ENCODE results near the gene NAGLU.
"Not testable (repeated sequence)": the region's sequence is repeated elsewhere in the genome, so short reads cannot be mapped to it uniquely, and the experiment has no call there.

Gene NAGLU

GRCh38 chr17:42529061-42529460, 7.0 kb upstream of the NAGLU start:
- Mint-ChIP-seq H3K4me1 (ENCODE audit: low read depth) (peaks cover 27% of the 10 kb centered on the region), H3K36me3 (ENCODE audit: low read depth) (no peaks in the 10 kb centered on the region), H3K9me3 (no peaks in the 10 kb centered on the region), H3K27me3 (ENCODE audit: low read depth) (peaks cover 6% of the 10 kb centered on the region), H3K27ac (no peak overlapping the region), H3K4me3 (no peak overlapping the region)
- no peak for DNase-seq (ENCODE audit: low spot score)

GRCh38 chr17:42530952-42531454, 5.0 kb upstream of the NAGLU start:
- H3K4me1 Mint-ChIP-seq (ENCODE audit: low read depth): peaks cover 33% of the 10 kb centered on the region
- no peak overlapping the region for H3K27ac Mint-ChIP-seq
- H3K4me3 Mint-ChIP-seq: peak overlapping the region; percentile 9
- H3K27me3 Mint-ChIP-seq (ENCODE audit: low read depth): peaks cover 6% of the 10 kb centered on the region
- no peaks in the 10 kb centered on the region for H3K9me3 Mint-ChIP-seq
- H3K36me3 Mint-ChIP-seq (ENCODE audit: low read depth): no peaks in the 10 kb centered on the region
- no peak for DNase-seq (ENCODE audit: low spot score)

- Mint-ChIP-seq H3K4me3 (peak overlapping the region; percentile 80), H3K9me3 (no peaks in the 10 kb centered on the region), H3K4me1 (ENCODE audit: low read depth) (peaks cover 33% of the 10 kb centered on the region), H3K27ac (peak overlapping the region; percentile 45), H3K36me3 (ENCODE audit: low read depth) (no peaks in the 10 kb centered on the region), H3K27me3 (ENCODE audit: low read depth) (peaks cover 6% of the 10 kb centered on the region)
- peak; percentile 59 for DNase-seq (ENCODE audit: low spot score)
Measured at GRCh38 chr17:42531455-42532354, 4.3 kb upstream of the NAGLU start.

GRCh38 chr17:42535155-42536047, 640 bp upstream of the NAGLU start:
- Mint-ChIP-seq H3K4me1 (ENCODE audit: low read depth) (peaks cover 26% of the 10 kb centered on the region), H3K27ac (peak overlapping the region; percentile 87), H3K4me3 (peak overlapping the region; percentile 75), H3K9me3 (no peaks in the 10 kb centered on the region), H3K27me3 (ENCODE audit: low read depth) (peaks cover 6% of the 10 kb centered on the region), H3K36me3 (ENCODE audit: low read depth) (peaks cover 9% of the 10 kb centered on the region)
- DNase-seq (ENCODE audit: low spot score): no peak

GRCh38 chr17:42536372-42537155, 523 bp downstream of the NAGLU start:
- Mint-ChIP-seq H3K36me3 (ENCODE audit: low read depth) (peaks cover 12% of the 10 kb centered on the region), H3K4me1 (ENCODE audit: low read depth) (peaks cover 31% of the 10 kb centered on the region), H3K27me3 (ENCODE audit: low read depth) (peaks cover 6% of the 10 kb centered on the region), H3K4me3 (peak overlapping the region; percentile 86), H3K9me3 (no peaks in the 10 kb centered on the region), H3K27ac (peak overlapping the region; percentile 78)
- DNase-seq (ENCODE audit: low spot score): peak; percentile 81

- Mint-ChIP-seq H3K4me1 (ENCODE audit: low read depth) (peaks cover 28% of the 10 kb centered on the region), H3K9me3 (no peaks in the 10 kb centered on the region), H3K36me3 (ENCODE audit: low read depth) (peaks cover 13% of the 10 kb centered on the region), H3K27me3 (ENCODE audit: low read depth) (peaks cover 6% of the 10 kb centered on the region), H3K27ac (peak overlapping the region; percentile 78), H3K4me3 (peak overlapping the region; percentile 86)
- no peak for DNase-seq (ENCODE audit: low spot score)
Measured at GRCh38 chr17:42537156-42537805, 1.2 kb downstream of the NAGLU start.

- Mint-ChIP-seq H3K9me3 (no peaks in the 10 kb centered on the region), H3K4me1 (ENCODE audit: low read depth) (peaks cover 28% of the 10 kb centered on the region), H3K36me3 (ENCODE audit: low read depth) (peaks cover 13% of the 10 kb centered on the region), H3K27me3 (ENCODE audit: low read depth) (peaks cover 6% of the 10 kb centered on the region), H3K4me3 (peak overlapping the region; percentile 81), H3K27ac (peak overlapping the region; percentile 75)
- no peak for DNase-seq (ENCODE audit: low spot score)
Measured at GRCh38 chr17:42537826-42538451, 1.9 kb downstream of the NAGLU start.

GRCh38 chr17:42538482-42538881, 2.4 kb downstream of the NAGLU start:
- Mint-ChIP-seq H3K9me3 (no peaks in the 10 kb centered on the region), H3K4me3 (no peak overlapping the region), H3K36me3 (ENCODE audit: low read depth) (peaks cover 13% of the 10 kb centered on the region), H3K27me3 (ENCODE audit: low read depth) (peaks cover 3% of the 10 kb centered on the region), H3K4me1 (ENCODE audit: low read depth) (peaks cover 26% of the 10 kb centered on the region), H3K27ac (no peak overlapping the region)
- DNase-seq (ENCODE audit: low spot score): no peak

- Mint-ChIP-seq H3K4me1 (ENCODE audit: low read depth) (peaks cover 23% of the 10 kb centered on the region), H3K36me3 (ENCODE audit: low read depth) (peaks cover 16% of the 10 kb centered on the region)
- H3K27ac Mint-ChIP-seq; H3K27me3 Mint-ChIP-seq (ENCODE audit: low read depth); H3K9me3 Mint-ChIP-seq; DNase-seq (ENCODE audit: low spot score); H3K4me3 Mint-ChIP-seq: not testable (repeated sequence)
Measured at GRCh38 chr17:42540558-42540957, 4.5 kb downstream of the NAGLU start.

GRCh38 chr17:42541041-42541833, 5.2 kb downstream of the NAGLU start:
- Mint-ChIP-seq H3K9me3 (no peaks in the 10 kb centered on the region), H3K27me3 (ENCODE audit: low read depth) (no peaks in the 10 kb centered on the region), H3K4me1 (ENCODE audit: low read depth) (peaks cover 20% of the 10 kb centered on the region), H3K4me3 (no peak overlapping the region), H3K27ac (peak overlapping the region; percentile 12), H3K36me3 (ENCODE audit: low read depth) (peaks cover 16% of the 10 kb centered on the region)
- DNase-seq (ENCODE audit: low spot score): no peak

GRCh38 chr17:42543190-42544079, 7.4 kb downstream of the NAGLU start:
- no peaks in the 10 kb centered on the region for H3K27me3 Mint-ChIP-seq (ENCODE audit: low read depth)
- H3K9me3 Mint-ChIP-seq: no peaks in the 10 kb centered on the region
- H3K36me3 Mint-ChIP-seq (ENCODE audit: low read depth): peaks cover 12% of the 10 kb centered on the region
- peaks cover 16% of the 10 kb centered on the region for H3K4me1 Mint-ChIP-seq (ENCODE audit: low read depth)
- no peak overlapping the region for H3K4me3 Mint-ChIP-seq
- H3K27ac Mint-ChIP-seq: no peak overlapping the region
- no peak for DNase-seq (ENCODE audit: low spot score)
